Cerebellar nuclear complex (tissue), 1 donor: ENCODE data around the gene CYB561D1.
"Not testable (repeated sequence)": the region's sequence is repeated elsewhere in the genome, so short reads cannot be mapped to it uniquely, and the experiment has no call there.

Experiments
- DNase-seq, 2 experiments: peaks; one replicate each; lab custom pipeline; 2025; lab: John Stamatoyannopoulos, UW

CYB561D1 gene

GRCh38 chr1:109493805-109494539 lies at the start of gene CYB561D1:
CYB561D1 (plus strand) TSS chr1:109494094; CDS start chr1:109494140, 46 bp downstream.
- peak in 1 of 2 experiments; percentile 44 for DNase-seq

DNA sequence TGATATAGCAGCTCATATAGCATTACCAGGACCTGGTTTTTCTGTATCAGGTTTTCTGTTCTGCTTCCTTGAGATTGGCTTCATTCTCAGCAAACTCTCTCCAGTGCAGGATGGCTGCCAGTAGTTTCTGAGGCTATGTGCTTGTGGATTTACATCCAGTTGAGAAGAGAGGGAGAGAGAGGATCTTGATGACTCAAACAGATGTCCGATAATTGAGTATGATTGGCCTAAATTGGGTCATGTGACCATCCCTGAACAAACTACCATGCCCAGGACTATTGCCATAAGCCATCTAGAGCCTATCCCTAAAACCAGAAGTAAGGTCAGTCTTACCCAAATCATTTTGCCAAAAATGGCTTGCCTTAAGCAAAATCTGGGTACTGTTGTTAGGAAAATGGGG lies 49.5 kb upstream of the CYB561D1 start:
- no peak for DNase-seq

DNA sequence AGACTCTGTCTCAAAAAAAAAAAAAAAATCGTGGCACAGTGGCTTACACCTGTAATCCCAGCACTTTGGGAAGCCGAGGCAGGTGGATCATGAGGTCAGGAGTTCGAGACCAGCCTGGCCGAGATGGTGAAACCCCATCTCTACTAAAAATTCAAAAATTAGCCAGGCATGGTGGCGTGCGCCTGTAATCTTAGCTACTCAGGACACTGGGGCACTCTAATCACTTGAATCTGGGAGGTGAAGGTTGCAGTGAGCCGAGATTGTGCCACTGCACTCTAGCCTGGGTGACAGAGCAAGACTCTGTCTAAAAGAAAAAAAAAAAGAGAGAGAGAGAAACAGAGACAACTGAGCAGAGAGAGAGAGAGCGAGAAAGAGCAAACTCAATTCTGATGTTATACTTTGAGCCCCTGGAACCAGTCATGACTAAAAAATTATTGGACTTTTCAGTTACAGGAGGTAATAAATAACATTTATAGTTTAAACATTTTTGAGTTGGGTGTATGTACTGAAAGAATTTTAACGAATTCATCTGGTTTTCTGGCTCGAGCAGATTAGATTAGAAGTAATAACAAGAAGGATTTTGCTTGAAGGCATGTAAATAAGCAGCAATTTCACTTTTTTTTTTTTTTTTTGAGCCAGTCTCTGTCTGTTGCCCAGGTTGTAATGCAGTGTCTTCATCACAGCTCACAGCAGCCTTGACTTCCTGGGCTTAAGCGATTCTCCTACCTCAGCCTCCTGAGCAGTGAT lies 47.8 kb upstream of the CYB561D1 start:
- not testable (repeated sequence) for DNase-seq

DNA sequence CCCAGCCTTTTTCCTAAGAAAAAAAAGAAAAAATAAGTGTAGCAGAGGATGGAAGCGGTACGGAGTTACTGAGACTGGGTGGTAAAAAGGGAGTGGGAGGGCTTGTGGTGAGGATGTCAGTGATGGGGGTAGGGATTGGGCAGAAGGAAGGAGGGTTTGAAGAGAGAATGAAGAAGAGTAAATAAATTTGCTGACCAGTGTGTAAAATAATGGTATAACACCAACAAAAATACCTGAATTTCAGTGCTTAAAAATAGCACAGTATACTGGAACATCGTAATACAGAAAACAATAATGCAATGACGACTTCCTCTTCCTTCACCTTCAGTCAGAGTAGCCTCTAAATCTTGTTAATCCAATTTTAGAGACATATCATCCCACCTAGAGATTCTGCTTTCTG lies 46.4 kb upstream of the CYB561D1 start:
- no peak for DNase-seq

DNA sequence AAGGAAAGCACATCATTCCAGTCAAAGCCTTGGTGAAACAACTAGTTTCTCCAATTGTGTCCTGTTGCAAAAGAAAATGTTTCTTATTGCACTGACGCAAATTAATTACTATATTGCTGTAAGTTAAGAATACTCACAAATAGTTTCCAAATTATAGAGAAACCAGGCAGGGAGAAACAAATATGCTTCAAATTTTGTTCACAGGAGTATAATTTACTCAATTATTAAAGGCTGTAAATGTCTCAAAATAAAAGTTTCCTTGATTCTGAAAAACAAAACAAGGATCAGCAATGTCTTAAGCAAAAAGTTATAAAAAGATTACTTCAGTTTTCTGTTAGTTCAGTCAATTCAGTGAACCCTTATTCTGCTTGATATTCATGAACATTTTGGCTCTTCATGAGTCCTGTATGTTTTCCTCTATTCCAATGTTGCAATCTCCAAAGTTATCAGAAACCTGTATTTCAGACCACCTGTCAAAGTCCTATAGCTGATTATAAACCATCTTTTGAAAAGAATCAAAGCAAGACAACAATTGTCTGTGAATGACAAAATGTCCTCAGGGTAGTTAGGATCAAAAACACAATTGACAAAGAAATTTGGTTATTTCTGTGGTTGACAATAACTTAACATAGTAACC lies 39.3 kb upstream of the CYB561D1 start:
- DNase-seq: no peak

GRCh38 chr1:109457819-109458218 lies 36.1 kb upstream of the CYB561D1 start:
- DNase-seq: no peak

- no peak for DNase-seq
Observed at GRCh38 chr1:109466125-109466451, 27.8 kb upstream of the CYB561D1 start.

DNA sequence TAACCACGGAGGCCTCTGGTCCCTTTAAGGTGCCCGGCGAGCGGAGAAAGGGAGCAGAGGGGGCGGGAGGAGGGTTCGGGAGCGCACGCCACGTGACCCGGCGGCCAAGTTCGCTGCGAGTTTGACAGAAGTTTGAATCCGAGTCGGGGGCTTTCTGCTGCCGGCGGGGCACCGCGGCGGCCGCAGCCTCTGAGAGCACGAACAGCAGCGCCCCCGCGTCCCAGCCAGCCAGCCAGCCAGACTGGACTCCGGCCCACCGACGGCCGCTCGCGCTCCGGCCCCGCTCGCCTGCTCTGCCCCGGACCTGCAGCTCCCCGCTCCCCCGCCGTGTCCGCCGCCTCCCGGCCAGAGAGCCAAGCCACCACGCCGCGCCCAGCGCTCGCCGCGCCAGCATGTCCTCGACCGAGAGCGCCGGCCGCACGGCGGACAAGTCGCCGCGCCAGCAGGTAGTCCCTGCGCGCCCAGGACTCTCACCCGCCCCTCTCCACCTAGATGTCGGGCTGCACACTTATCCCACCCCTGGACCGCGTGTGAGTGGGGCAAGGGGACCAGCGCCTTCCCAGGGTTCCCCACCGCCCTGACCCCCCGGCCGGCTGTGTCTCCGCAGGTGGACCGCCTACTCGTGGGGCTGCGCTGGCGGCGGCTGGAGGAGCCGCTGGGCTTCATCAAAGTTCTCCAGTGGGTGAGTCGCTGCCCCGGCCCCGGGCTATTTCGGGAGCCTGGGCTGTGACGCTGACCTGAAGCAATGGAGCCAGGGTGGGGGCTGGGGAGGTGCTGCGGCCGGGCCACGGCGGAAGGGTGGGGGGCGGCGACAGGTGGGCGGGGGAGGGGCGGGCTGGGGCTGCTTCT lies 27.2 kb upstream of the CYB561D1 start, which contains the start of gene SYPL2:
Gene SYPL2 (plus strand): TSS at position 95 of the 849 bp plus-strand sequence. CDS start 298 bp downstream, at position 393.
- DNase-seq: no peak

- DNase-seq: no peak
Observed at GRCh38 chr1:109467301-109467777, 26.6 kb upstream of the CYB561D1 start.

DNA sequence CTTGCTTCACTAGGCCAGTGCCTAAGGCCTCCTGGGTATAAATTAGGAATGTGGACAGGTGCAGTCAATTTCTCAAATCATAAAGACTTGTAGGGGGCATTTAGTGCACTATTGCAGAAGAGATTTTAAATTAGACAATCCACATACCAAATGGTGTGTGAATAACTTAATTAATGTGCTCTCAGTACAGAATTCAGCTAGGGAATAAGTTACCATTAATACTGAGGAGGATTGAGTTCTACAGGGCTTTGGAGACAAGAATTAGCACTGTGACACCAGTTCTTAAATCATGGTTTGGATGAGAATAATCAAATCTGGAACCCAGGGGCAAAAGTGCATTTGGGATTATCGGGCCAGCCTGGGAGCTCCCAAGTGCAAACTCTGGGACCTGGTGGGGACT lies 25.8 kb upstream of the CYB561D1 start:
- no peak for DNase-seq

- DNase-seq: no peak
Observed at GRCh38 chr1:109468903-109469302, 25.0 kb upstream of the CYB561D1 start.

GRCh38 chr1:109470245-109470644 lies 23.6 kb upstream of the CYB561D1 start:
- no peak for DNase-seq

- no peak for DNase-seq
Observed at GRCh38 chr1:109472779-109473178, 21.1 kb upstream of the CYB561D1 start.

- DNase-seq: not testable (repeated sequence)
Observed at GRCh38 chr1:109473284-109474057, 20.4 kb upstream of the CYB561D1 start.

DNA sequence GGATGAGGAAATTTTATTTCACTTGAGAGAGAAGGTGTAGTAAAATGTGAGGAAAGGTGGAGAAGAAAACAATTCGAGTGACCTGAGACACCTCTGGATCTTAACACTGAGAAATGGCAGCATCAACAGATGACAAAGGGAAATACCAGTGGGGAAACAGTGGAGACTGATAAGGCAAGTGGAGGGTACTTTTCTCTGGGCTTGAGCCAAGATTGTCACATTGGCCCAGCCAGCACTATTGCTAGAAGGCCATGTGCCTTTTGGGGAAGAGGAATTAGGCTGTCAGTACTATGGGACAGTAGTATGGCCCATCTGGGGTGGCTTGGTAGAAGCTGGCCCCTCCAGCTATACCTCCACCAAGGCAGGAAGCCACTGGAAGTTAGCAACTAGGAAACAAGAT lies 19.2 kb upstream of the CYB561D1 start:
- DNase-seq: no peak

DNA sequence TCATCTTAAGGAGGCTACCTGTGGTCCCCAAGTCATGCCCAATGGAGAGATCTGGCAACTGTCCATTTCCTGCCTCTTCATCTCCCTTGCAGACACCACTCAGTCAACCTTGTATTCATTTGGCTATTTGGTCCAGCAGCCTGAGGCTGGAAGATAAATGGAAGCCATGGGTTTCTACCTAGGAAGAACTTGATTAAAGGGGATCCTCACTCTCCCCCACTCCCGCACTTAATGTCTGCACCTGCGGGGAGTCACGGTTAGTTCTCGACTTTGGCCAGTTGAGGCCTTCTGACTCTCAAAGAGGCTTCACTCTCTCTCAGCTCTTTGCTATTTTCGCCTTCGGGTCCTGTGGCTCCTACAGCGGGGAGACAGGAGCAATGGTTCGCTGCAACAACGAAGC lies 18.6 kb upstream of the CYB561D1 start:
- DNase-seq: no peak

DNA sequence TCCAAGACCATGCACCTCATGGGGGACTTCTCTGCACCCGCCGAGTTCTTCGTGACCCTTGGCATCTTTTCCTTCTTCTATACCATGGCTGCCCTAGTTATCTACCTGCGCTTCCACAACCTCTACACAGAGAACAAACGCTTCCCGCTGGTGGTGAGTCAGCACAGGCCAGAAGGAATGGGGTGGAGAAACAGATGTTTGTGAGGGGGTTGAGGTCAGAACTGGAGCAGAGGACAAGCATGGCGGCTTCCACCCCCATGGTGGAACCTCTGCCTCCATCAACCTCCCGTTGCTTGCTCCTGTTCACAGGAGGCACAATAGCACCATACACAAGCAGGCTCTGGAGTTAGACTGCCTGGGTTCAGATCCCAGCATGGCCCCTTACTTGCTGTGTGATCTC lies 17.1 kb upstream of the CYB561D1 start:
- no peak for DNase-seq

DNA sequence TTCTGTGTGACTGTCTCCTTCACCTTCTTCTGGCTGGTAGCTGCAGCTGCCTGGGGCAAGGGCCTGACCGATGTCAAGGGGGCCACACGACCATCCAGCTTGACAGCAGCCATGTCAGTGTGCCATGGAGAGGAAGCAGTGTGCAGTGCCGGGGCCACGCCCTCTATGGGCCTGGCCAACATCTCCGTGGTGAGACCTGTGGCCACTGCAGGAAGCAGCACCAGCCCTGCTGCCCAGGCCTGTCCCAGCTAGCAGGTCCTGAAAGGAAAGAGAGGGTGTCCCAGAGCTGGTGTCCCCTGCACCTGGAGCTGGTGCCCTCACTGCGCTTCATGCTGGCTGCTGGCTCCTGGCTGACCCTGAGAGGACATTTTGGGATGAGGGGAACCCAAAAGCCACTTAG lies 16.1 kb upstream of the CYB561D1 start:
- no peak for DNase-seq

GRCh38 chr1:109478806-109479205 lies 15.1 kb upstream of the CYB561D1 start:
- no peak for DNase-seq

DNA sequence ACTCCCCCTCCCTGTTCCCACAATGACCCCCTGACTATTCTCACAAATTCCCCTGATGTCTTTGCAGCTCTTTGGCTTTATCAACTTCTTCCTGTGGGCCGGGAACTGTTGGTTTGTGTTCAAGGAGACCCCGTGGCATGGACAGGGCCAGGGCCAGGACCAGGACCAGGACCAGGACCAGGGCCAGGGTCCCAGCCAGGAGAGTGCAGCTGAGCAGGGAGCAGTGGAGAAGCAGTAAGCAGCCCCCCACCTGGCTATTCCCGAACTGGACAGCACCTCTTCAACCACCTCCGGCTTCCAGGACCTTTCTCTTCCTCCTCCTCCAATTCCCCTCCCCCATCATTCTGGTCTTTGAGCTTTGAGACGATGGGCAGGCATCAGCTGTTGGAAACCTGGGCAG lies 14.6 kb upstream of the CYB561D1 start:
- DNase-seq: no peak

- DNase-seq: no peak
Observed at GRCh38 chr1:109479901-109480300, 14.0 kb upstream of the CYB561D1 start.
